ENCODE data around the gene SLC2A5.
"Not testable (repeated sequence)": the region's sequence is repeated elsewhere in the genome, so short reads cannot be mapped to it uniquely, and the experiment has no call there.

GRCh38 chr1:9022026-9022738, 47.3 kb downstream of the SLC2A5 start:
- TF ChIP-seq CTCF (conservative IDR thresholded peaks at IDR 0.05; ENCODE audit: low read depth, low read length); EZH2 (IDR thresholded peaks at IDR 0.05; ENCODE audit: borderline replicate concordance, low read depth, low read length, poor library complexity, severe bottlenecking): not testable (repeated sequence)

Measured in A673 (cell line).